Left hindlimb (tissue), 1 donor: Measurements from ENCODE around the gene SNX15.
"Not testable (repeated sequence)": the region's sequence is repeated elsewhere in the genome, so short reads cannot be mapped to it uniquely, and the experiment has no call there.

Experiments used
- DNase-seq: peaks from one replicate; pipeline ENCODE4 v3.0.0-alpha.2; 2018

Gene SNX15

DNA sequence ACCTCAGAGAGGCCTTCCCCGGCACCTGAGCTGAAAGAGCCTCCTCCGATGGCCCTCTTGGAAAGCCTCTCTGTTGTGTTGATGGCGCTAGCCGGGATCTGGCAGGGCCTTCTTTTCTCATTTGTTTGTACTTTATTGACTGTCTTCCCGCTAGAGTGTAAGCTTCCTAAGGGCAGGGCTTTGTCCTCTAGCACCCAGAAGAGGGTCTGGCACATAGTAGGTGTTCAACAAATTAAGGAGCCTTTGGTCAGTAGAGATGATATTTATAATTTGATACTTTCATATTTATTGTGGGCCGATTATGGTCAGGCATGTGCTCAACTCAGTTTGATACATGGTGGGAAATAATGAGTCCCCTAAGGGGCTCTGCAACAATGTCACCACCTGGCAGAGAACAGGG is 9.3 kb upstream of the SNX15 start:
- no peak for DNase-seq

GRCh38 chr11:65019824-65020223 is 7.4 kb upstream of the SNX15 start:
- no peak for DNase-seq

DNA sequence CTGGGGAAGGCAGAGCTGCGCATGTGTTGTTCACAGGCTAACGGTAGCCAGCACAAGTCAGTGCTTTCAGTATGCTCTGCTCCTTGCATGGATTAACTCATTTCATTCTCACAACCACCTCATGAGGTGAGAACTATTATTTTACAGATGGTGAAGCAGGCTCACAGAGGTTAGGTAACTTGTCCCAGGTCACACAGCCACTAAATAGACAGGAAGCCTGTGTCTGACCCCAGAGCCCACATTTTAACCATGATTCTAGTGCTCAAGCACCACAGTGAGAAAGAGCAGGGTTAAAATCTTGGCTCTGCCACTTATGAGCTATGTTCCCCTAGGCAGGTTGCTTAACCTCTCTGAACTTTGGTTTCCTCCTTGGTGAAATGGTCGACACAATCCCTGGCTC is 6.2 kb upstream of the SNX15 start:
- no peak for DNase-seq

GRCh38 chr11:65021509-65021908 is 5.7 kb upstream of the SNX15 start:
- DNase-seq, result no peak

GRCh38 chr11:65023502-65023901 is 3.7 kb upstream of the SNX15 start:
- DNase-seq, result not testable (repeated sequence)

DNA sequence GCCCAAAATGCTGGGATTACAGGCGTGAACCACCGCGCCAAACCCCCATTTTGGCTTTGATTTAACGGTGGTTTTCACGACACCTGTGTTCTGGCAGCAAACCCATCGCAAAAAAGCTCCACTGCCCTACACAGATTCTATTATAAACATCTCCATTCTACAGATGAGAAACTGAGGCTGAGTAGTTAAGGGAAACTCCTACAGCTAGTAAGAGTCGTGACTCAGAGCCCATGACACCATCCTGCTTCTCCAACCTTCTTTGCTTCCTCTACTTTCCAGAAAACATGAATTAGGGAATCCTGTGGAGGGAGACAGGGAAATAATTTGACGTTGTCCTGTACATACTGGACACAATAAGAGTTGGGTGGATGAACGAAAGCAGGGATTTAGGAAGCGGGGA is 429 bp upstream of the SNX15 start:
- DNase-seq, result no peak

- DNase-seq, result no peak
Observed at GRCh38 chr11:65032216-65032615, 5.0 kb downstream of the SNX15 start.

DNA sequence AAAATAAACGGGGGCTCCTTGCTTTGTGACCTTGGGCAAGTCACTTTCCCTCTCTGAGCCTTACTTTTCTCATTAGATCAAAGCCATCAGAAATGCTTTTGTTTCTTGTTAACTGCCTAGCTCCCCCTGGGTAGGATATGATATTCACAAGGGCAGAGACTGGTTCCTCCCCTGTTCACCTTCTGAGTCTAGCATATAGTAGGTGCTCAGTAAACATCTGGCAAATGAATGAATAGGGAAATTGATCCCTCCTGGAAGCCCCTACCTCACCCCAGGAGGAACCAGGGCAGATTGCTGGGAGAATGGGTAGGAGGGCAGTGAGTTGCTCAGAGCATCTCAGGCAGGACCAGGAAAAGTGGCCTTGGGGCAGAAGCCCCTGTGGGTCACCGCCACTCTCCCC is 7.2 kb downstream of the SNX15 start:
- no peak for DNase-seq

DNA sequence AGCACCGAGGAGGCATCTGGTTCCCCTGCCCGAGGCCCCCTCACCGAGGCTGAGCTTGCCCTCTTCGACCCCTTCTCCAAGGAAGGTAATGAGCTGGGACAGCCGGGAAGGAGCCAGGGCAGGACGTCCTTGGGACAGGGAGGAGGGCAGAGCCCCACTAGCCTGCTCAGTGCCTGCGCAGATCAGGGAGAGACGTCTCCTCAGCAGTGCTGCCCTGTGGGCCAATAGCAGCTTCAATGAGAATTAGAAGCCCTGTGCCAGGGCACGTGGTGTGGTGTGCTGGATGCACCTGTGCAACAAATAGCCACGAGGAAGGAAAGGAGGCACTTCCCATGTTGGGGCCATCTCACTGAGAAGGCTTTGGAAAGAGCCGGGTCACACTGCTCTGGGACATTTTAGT is 8.3 kb downstream of the SNX15 start:
- DNase-seq, result no peak

- no peak for DNase-seq
Observed at GRCh38 chr11:65036931-65037330, 9.7 kb downstream of the SNX15 start.

DNA sequence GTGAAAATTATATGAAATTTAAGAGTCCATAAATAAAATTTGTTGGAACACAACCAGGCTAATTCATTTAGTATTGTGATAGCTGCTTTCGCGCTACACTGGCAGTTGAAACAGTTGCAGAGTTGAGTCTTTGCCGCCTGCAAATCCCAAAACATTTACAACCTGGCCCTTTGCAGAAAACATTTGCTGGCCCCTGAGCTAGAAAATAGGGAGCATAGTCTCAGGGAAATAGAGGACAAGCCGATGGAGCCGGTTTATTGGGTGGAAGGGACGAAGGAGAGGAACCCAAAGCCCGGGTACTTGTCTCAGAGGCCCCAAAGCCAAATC is 13.2 kb downstream of the SNX15 start:
- DNase-seq, result no peak

- peak; percentile 93 for DNase-seq
Observed at GRCh38 chr11:65040847-65041622, 13.8 kb downstream of the SNX15 start, which contains the start of gene SAC3D1. SAC3D1 (plus strand) TSS chr11:65041210; CDS start chr11:65041293, 83 bp downstream.

GRCh38 chr11:65042891-65043290 is 15.7 kb downstream of the SNX15 start:
- no peak for DNase-seq

DNA sequence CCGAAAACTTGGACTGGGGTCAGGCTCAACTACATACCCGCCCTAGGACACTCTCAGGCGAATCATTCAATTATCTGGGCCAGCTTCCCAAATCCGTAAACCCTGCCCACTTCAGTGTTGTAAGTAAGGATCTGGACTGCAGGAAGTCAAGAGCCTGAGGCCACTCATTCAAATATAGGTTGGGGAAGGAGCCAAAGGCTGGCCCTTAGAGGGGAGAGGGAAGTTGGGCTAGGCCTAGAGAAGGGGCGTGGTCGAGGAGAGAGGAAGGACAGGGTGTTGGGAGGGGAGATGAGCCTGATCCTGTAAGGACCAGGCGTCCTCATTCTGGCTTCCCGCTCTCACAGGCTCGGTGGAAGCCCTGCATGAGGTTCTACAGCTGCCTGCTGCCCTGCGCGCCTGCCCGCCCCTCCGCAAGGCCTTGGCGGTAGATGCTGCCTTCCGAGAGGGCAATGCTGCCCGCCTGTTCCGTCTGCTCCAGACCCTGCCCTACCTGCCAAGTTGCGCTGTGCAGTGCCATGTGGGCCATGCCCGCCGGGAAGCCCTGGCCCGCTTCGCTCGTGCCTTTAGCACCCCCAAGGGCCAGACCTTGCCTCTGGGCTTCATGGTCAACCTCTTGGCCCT is 16.8 kb downstream of the SNX15 start:
- DNase-seq, result no peak

DNA sequence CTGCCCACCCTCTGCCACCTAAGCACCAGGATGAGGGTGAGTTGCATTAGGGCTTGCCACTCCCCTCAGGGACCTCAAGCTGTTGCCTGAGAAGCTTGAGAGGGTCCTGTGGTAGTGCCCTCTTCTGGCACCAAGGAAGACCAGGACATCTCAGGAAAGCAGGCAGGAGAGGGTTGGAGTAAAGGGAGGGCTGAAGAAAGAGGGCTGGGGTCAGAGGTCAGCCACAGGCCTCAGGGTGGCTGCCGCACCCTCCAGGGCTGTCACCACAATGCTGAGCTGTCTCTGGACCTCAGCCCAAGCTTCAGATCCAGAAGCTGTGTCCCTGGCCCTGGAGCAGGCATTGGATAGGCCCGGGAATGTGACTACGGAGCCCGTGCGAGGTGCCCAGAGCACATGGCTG is 17.8 kb downstream of the SNX15 start:
- DNase-seq, result no peak

- DNase-seq, result no peak
Observed at GRCh38 chr11:65045728-65046127, 18.5 kb downstream of the SNX15 start.

DNA sequence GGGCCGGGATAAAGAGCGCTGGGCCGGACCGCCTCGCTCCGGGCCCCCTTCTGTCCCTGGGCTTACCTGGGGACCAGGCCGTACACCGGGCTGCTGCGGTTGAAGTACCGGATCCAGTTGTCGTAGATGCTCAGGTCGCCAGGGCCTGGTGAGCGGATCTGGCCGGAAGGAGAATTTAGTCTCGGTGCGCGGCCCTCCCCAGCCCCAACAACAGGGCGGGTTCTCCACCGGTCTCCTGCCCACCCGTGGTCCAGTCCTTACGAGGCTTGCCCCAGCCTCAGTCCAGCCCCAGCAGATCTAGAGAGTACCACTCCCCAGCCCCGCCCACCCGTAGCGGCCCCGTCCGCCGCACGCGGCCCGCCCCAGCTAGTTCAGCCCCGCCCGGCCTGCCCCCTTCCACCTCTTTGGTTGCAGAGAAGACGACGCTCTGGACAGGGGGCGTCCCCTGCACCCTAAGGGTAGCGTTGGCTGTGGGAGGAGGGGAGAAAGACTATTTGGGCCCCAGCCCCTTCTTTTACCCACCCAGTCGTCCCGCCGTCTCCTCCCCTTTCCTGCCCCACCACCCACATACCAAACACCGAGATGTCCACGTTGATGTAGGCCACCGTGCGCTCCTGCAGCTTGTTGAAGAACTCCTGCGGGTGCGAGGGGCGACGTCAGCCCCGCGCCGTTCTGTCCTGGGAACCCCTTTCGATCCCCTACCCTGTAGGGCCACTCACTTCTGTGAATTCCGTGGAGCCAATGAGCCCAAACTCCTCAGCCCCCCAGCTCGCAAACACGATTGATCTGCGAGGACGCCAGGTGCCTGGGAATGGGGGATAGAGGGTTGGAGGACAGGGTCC is 20.6 kb downstream of the SNX15 start:
- DNase-seq, result peak; percentile 72

- DNase-seq, result no peak
Observed at GRCh38 chr11:65051398-65051858, 24.2 kb downstream of the SNX15 start.

GRCh38 chr11:65053827-65054508 is 26.7 kb downstream of the SNX15 start:
- no peak for DNase-seq

DNA sequence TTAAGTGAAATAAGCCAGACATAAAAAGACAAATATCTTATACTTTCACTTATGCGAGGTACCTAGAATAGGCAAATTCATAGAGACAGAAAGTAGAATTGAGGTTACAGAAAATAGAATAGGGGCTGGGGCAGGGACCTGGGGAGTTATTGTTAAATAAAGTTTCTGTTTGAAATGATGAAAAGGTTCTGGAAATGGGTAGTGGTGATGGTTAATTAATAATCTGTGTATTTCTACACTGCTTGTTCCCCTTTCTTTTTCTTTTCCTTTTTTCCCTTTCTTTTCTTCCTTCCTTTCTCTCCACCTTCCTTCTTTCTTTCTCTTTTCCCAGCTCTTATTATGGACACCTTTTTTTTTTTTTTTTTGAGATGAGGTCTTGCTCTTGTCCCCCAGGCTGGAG is 28.3 kb downstream of the SNX15 start:
- DNase-seq, result no peak

- no peak for DNase-seq
Observed at GRCh38 chr11:65056999-65057398, 29.8 kb downstream of the SNX15 start.

DNA sequence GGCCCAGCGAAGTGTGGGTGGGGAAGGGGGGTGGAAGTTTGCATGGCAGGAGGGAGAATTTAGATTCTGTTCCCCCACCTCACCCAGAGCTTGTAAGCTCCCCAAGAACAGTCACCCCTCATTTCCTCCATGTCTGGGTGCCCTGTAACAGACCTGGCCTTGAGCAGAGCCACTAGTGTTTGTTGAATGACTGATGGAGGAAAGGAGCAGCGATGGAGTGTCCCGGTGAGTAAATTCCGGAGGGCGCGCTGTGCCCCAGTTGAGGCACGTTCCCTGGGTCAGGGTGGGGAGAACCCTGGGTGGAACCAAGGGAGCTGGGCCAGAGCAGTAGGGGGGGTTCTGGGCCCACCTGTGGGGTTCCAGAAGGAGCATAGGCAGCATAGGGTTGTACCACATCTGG is 30.3 kb downstream of the SNX15 start:
- no peak for DNase-seq

GRCh38 chr11:65058012-65058411 is 30.8 kb downstream of the SNX15 start:
- no peak for DNase-seq
